Hepatocyte (in vitro differentiated cells): ENCODE results near the gene PRCC. TPM values are rescaled to one million over a fixed set of nuclear protein-coding genes. Genes with fewer than 3 reads are reported as not detected.

Experiments
- DNase-seq: peaks from one replicate; pipeline ENCODE4 v3.0.0-alpha.2; 2016; ENCODE audit warnings: low spot score
- H2AFZ ChIP-seq: fragments of 200-600 bp; sonication (generic); 2 replicates; pipeline ENCODE4 v1.6.0; 2016; ENCODE audit warnings: antibody characterized with exemption, mild to moderate bottlenecking
- H3K27ac ChIP-seq: fragments of 200-600 bp; sonication (generic); 2 replicates; pipeline ENCODE4 v1.5.1; 2016; ENCODE audit warnings: mild to moderate bottlenecking
- H3K27me3 ChIP-seq: fragments of 200-600 bp; sonication (generic); 2 replicates; pipeline ENCODE4 v1.6.1; 2016
- H3K36me3 ChIP-seq: fragments of 200-600 bp; sonication (generic); replicated peaks from 2 replicates; pipeline ENCODE4 v1.5.1; 2016; ENCODE audit warnings: low read depth; ENCODE audit not compliant: insufficient read depth
- H3K4me1 ChIP-seq: fragments of 200-600 bp; sonication (generic); 2 replicates; pipeline ENCODE4 v1.5.1; 2016; ENCODE audit warnings: mild to moderate bottlenecking, moderate library complexity; ENCODE audit not compliant: insufficient read depth
- H3K4me2 ChIP-seq: fragments of 200-600 bp; sonication (generic); 2 replicates; pipeline ENCODE4 v1.6.0; 2016
- H3K4me3 ChIP-seq: fragments of 200-600 bp; sonication (generic); 2 replicates; pipeline ENCODE4 v1.5.1; 2016; ENCODE audit warnings: mild to moderate bottlenecking
- H3K79me2 ChIP-seq: fragments of 200-600 bp; sonication (generic); 2 replicates; pipeline ENCODE4 v1.6.0; 2017; ENCODE audit warnings: mild to moderate bottlenecking
- H3K9me2 ChIP-seq: fragments of 200-600 bp; sonication (generic); replicated peaks from 2 replicates; pipeline ENCODE4 v1.6.0; 2017; ENCODE audit warnings: mild to moderate bottlenecking; ENCODE audit not compliant: insufficient read depth
- H3K9me3 ChIP-seq: fragments of 200-600 bp; sonication (generic); 2 replicates; pipeline ENCODE4 v1.5.1; 2016; ENCODE audit warnings: low read depth, mild to moderate bottlenecking
- H4K20me1 ChIP-seq: fragments of 200-600 bp; sonication (generic); 2 replicates; pipeline ENCODE4 v1.6.0; 2016; ENCODE audit warnings: mild to moderate bottlenecking; ENCODE audit not compliant: insufficient read depth, poor library complexity, severe bottlenecking
- EZH2 ChIP-seq: fragments of 200-600 bp; sonication (generic); IDR thresholded peaks from 2 replicates; pipeline ENCODE4 v1.6.1; 2016; ENCODE audit warnings: antibody characterized with exemption, mild to moderate bottlenecking, borderline replicate concordance
- EZH2phosphoT487 ChIP-seq: fragments of 200-600 bp; sonication (generic); IDR thresholded peaks from one replicate; pipeline ENCODE4 v1.6.1; 2018; ENCODE audit warnings: antibody characterized with exemption, mild to moderate bottlenecking, low read depth, moderate library complexity; ENCODE audit not compliant: unreplicated experiment, severe bottlenecking
- WGBS: methylation state at CpG from one replicate; pipeline ENCODE4 v1.1.6; 2016; ENCODE audit warnings: low lambda C conversion rate; ENCODE audit errors: missing lambda C conversion rate; 5-methylcytosine and 5-hydroxymethylcytosine counted together
- polyA plus RNA-seq: library from polyadenylated mRNA; unstranded; fragments of >200 nt; fragmentation: Nextera tagmentation; extraction: Ambion mirVana; gene quantifications from 2 replicates; pipeline ENCODE4 v1.2.1, GENCODE V29; 2016
- total RNA-seq: library from RNA; depleted of rRNA; stranded (reverse); fragments of >200 nt; gene quantifications from 2 replicates; pipeline ENCODE4 v1.2.3, GENCODE V29; 2014
- TF ChIP-seq, protein P1 (sequence below): fragments of 200-600 bp; sonication (generic); IDR thresholded peaks from 2 replicates; pipeline ENCODE4 v1.5.1; 2016; ENCODE audit warnings: antibody characterized with exemption, mild to moderate bottlenecking; ENCODE audit not compliant: poor library complexity

PRCC gene
- total and polyA plus RNA-seq, 2 experiments from 2014 or later: 35.9 to 108 TPM

DNA sequence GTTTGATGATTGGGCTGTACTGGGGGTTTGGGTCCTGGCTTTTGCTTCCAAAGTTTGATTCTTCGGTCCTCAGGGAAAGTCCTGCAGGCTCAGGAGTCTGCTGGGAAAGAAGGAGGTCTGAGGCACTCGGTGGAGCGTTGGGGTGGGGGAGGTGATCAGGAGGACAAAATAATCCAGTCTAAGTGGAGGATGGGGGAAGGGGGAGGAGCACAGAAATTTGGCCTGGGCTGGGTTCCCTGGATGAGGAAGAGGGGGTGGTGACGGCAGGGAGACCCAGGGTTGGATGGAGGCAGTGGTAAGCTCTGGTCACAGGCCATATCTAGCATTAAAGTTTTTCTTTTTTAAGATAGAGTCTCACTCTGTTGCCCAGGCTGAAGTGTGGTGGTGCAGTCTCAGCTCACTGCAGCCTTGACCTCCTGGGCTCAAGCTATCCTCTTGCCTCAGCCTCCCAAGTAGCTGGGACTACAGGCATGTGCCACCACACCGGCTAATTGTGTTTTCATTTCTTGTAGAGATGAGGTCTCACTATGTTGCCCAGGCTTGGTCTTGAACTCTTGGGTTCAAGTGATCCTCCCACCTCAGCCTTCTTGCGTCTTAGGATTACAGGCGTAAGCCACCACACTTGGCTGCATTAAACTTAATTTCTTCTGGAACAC lies 42.5 kb downstream of the PRCC start:
- WGBS: 77% methylated on average over 7 of the region's 7 CpGs
- H3K9me3 ChIP-seq: no peaks in the 10 kb centered on the region

DNA sequence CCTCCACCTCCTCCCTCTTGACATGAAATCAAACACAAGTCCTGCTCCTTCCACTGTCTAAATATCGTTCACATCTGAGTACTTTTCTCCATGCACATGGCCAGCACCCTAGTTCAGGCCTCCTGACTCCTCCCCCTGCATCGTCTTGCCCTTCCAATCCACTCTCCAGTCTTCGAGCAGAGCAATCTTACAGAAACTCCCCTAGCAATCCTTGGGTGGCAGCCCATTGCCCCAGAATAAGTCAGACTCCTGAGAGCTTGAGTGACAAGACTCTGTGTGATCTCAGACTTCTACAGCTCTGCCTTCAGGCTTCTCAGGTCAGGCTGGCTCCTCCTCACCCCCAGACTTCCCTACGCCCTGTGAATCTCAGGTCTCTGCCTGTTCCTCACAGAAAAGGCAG lies 43.8 kb downstream of the PRCC start:
- H4K20me1 ChIP-seq: no peaks in the 10 kb centered on the region
- no peaks in the 10 kb centered on the region for H3K9me2 ChIP-seq
- H3K4me1 ChIP-seq: peaks cover 20% of the 10 kb centered on the region
- H3K36me3 ChIP-seq: no peaks in the 10 kb centered on the region
- H2AFZ ChIP-seq: no peak overlapping the region
- no peak overlapping the region for H3K27ac ChIP-seq
- TF ChIP-seq EZH2phosphoT487 (no peak), EZH2 (no peak)
- TF ChIP-seq, protein P1, sequence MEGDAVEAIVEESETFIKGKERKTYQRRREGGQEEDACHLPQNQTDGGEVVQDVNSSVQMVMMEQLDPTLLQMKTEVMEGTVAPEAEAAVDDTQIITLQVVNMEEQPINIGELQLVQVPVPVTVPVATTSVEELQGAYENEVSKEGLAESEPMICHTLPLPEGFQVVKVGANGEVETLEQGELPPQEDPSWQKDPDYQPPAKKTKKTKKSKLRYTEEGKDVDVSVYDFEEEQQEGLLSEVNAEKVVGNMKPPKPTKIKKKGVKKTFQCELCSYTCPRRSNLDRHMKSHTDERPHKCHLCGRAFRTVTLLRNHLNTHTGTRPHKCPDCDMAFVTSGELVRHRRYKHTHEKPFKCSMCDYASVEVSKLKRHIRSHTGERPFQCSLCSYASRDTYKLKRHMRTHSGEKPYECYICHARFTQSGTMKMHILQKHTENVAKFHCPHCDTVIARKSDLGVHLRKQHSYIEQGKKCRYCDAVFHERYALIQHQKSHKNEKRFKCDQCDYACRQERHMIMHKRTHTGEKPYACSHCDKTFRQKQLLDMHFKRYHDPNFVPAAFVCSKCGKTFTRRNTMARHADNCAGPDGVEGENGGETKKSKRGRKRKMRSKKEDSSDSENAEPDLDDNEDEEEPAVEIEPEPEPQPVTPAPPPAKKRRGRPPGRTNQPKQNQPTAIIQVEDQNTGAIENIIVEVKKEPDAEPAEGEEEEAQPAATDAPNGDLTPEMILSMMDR: no peak
- H3K79me2 ChIP-seq: no peaks in the 10 kb centered on the region
- 53% methylated on average over 4 of the region's 4 CpGs for WGBS
- no peak overlapping the region for H3K4me3 ChIP-seq
- H3K4me2 ChIP-seq: no peak overlapping the region
- H3K9me3 ChIP-seq: no peaks in the 10 kb centered on the region
- peaks cover 6% of the 10 kb centered on the region for H3K27me3 ChIP-seq
- DNase-seq: no peak

More for the DNA sequence above, 42.5 kb downstream of the PRCC start:
- Histone ChIP-seq H2AFZ (no peak overlapping the region), H3K9me2 (no peaks in the 10 kb centered on the region), H3K27ac (no peak overlapping the region), H3K79me2 (no peaks in the 10 kb centered on the region), H3K4me1 (peaks cover 17% of the 10 kb centered on the region), H3K27me3 (peaks cover 6% of the 10 kb centered on the region), H3K4me2 (no peak overlapping the region), H3K36me3 (no peaks in the 10 kb centered on the region), H4K20me1 (no peaks in the 10 kb centered on the region), H3K4me3 (no peak overlapping the region)
- DNase-seq: no peak
- no peak for TF ChIP-seq EZH2
- TF ChIP-seq, protein P1: no peak
- no peak for TF ChIP-seq EZH2phosphoT487

DNA sequence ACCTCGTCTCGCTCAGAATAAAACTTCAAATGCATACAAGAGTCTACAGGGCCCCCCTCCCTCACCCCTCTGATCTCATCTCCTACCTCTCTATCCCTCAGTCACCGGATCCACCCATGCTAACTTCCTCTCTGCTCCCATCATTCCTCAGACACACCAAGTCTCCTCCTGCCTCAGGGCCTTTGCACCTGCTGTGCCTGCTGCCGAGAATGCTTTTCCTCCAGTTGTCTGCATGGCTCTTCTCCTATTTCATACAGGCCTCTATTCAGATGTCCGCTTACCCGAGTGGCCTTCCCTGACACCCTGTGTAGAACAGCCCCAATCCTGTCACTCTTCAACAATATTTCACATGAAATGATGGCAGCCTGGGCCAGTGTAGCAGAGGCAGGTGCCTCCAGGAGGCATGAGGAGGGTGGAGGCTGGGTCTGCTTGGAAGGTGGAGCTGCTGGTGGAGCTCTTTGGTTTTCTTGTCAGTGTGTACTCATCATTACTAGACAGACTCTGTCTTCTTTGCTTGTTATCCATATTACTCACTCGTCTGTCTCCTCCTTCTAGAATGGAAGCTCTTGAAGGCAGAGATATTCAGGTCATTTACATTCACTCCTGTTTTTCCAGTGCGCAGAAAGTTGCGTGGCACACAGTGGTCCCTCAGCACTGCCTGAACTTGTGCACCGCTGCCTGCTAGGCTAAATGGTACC lies 45.1 kb downstream of the PRCC start:
- Histone ChIP-seq H3K27me3 (peaks cover 6% of the 10 kb centered on the region), H4K20me1 (no peaks in the 10 kb centered on the region), H3K36me3 (no peaks in the 10 kb centered on the region), H3K4me3 (no peak overlapping the region), H3K9me2 (no peaks in the 10 kb centered on the region), H3K27ac (no peak overlapping the region), H3K4me1 (peaks cover 20% of the 10 kb centered on the region), H2AFZ (no peak overlapping the region), H3K9me3 (no peaks in the 10 kb centered on the region), H3K79me2 (no peaks in the 10 kb centered on the region), H3K4me2 (no peak overlapping the region)
- no peak for DNase-seq
- WGBS: 93% methylated on average over 10 of the region's 10 CpGs
- TF ChIP-seq, protein P1: no peak
- TF ChIP-seq EZH2 (no peak), EZH2phosphoT487 (no peak)
